ENCODE measurements around the gene SLC25A21.

SLC25A21 gene

DNA sequence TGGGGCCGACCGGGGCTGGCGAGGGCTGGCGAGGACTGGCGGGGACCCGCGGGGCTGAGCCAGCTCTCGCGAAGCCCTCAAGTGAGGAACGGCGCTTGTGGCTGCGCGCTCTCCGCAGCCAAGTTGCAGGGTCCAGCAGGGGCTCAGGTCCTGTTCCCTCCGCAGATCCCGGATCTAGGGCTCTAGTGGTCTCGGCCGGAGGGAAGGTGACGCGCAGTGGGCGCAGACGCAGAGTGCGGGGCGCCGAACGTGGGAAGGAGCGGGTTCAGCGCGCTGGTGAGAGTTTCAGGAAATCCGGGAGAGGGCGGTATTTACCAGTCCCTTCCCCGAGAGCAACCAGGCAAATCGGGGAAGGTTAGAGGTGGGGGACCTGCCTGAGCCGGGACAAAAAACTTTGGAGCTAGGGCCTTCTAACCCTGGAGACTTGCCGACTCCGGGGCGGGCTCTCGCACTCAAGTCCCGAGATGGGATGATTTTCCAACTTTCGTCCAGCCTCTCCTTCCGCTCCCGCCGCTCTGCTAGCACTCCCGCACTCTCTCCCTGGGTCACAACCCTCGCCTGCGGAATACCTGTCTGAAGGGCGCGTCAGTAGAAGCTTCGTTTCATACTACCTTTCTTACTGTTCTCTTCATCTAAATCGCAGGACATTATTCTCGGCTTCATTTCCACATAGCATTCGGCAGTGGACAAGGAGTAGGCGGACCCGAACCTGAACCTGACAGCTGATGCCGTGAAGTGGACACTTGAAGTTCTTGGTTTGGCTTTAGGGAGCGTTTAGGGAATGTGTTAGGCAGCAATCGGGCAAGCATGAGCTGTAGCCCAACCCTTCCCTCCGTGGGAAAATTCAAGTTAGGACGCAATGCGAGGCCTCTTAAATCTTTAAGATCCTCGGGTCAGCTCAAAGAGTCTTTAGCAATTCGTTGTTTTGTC lies 524.3 kb downstream of the SLC25A21 start:
- DNase-seq (ENCODE audit: low read depth), result no peak

DNA sequence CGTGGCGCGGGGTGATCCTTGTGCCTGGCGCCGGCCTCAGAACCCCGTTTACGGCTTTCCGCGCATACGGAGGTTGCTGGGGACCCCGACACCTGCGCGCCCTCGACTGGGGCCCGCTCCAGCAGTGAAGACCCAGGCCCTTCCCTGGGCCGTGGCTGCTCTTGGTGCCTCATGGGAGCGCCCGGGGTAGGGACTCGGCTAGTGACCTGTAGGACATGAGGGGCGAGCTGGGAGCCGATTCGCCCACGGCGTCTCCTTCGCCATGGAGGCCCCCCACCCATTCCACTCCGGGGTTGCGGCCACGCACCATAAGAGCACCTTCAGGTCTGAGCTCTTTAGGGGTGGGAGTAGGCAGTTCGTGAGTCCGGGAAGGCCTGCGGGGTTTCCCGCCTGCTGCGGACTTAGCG lies 525.0 kb downstream of the SLC25A21 start:
- no peak for DNase-seq (ENCODE audit: low read depth)

DNA sequence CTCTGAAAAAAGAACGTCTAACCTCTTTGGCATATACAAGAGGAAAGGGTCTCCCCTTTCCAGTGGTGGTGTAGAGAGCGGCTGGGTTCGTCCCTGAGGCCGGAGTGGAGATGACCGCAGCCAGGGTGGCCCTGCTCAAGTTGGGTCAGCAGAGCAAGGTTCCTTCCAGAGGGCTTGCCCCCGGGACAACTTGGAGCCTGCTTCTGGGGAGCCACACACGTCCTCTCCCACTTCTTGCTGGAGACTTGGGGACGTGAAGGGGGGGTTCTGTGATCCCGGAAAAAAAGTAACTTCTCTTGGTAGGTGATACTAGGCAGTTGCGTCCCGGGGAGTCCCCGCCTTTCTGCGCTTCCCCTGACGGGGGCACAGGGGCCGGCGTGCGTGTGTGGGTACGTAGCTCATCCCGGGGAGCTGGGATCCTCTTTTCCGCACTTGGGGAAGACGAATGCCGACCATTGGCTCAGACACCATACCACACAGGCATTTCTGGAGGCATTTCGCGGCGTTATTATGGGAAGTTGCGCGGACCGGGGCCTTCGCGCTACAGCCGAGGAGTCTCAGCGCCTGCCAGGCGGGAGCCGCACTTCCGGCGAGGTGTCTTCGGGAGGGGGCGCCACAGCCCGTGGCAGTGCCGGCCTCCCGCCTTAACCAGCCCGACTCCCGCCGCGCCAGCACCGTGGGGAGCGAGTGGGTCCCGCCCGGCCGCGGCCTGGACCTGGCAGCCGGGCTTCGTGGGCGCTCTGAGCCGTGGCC lies 525.6 kb downstream of the SLC25A21 start:
- DNase-seq (ENCODE audit: low read depth), result no peak

DNA sequence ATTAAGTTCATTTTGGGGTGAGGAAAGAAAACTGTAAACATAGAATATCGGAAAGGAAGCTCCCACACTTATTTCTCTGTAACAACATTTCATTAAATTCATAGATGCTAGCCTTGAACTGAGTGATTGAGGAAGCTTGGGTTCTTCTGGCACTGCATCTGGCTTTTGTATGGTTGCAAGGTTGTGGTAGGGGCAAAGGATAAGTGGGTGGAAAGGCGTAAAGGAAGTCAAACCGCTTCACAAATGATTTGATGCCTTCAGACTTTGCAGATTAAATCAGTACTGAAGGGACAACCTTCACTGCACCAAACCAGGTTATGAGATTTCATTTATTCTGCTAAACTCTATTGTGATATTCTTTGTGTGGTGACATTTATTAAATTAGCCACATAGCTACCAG lies 538.8 kb downstream of the SLC25A21 start:
- no peak for DNase-seq (ENCODE audit: low read depth)

Measured in activated gamma-delta T cell treated with anti-CD3 and anti-CD28 coated beads, Interleukin-2, amount 50 U/mL, for 16 hours (primary cell).